Gastrocnemius medialis (tissue), 4 donors: ENCODE results near the gene AGRP. TPM values are rescaled to one million over a fixed set of nuclear protein-coding genes. Genes with fewer than 3 reads are reported as not detected.
A peak's percentile ranks its signal among the peaks of the same experiment; 100 is the strongest.

Experiments
- ATAC-seq, 2 donors: fragments of 150-250 bp; one replicate each; pipeline ENCODE4 v1.9.1; 2016
- DNase-seq, 2 donors: peaks; one replicate each; pipeline ENCODE4 v3.0.0-alpha.2; 2019
- H3K27ac ChIP-seq, 4 donors: fragments of 200-600 bp; sonication (generic); 1 replicate in 1 of 4; 2 replicates in 3 of 4; pipeline ENCODE4 v1.5.1; 2016 to 2018; ENCODE audit warnings: mild to moderate bottlenecking in 2 of 4, moderate library complexity in 1 of 4
- H3K27me3 ChIP-seq, 3 donors: fragments of 200-600 bp; sonication (generic) in 2 of 3; 1 replicate in 1 of 3; 2 replicates in 2 of 3; pipeline versions ENCODE4 v1.5.1 to v1.6.0; 2016 to 2019; ENCODE audit warnings: mild to moderate bottlenecking in 1 of 3, moderate library complexity in 1 of 3
- H3K36me3 ChIP-seq, 2 donors: fragments of 200-600 bp; sonication (generic) in 1 of 2; one replicate each; pipeline ENCODE4 v1.5.1; 2017 to 2018
- H3K4me1 ChIP-seq, 2 donors: fragments of 200-600 bp; sonication (generic) in 1 of 2; one replicate each; pipeline ENCODE4 v1.5.1; 2016 to 2017; ENCODE audit warnings: mild to moderate bottlenecking in 2 of 2
- H3K4me3 ChIP-seq, 4 donors: fragments of 200-600 bp; sonication (generic) in 3 of 4; 1 replicate in 1 of 4; 2 replicates in 3 of 4; pipeline ENCODE4 v1.5.1; 2016 to 2019; ENCODE audit warnings: mild to moderate bottlenecking in 2 of 4
- H3K9me3 ChIP-seq, 3 donors: fragments of 200-600 bp; sonication (generic) in 2 of 3; 1 replicate in 1 of 3; 2 replicates in 2 of 3; pipeline ENCODE4 v1.5.1; 2016 to 2019
- CTCF ChIP-seq, 5 experiments: fragments of 450-650 bp in 3 of 5; fragments of 200-600 bp in 2 of 5; sonication (generic) in 2 of 5; IDR thresholded peaks in 4 of 5; conservative IDR thresholded peaks in 1 of 5; 1 replicate in 4 of 5; 2 replicates in 1 of 5; pipeline ENCODE4 v1.5.1; 2016 to 2019; ENCODE audit warnings: antibody characterized with exemption in 5 of 5, mild to moderate bottlenecking in 3 of 5, moderate library complexity in 3 of 5
- POLR2A ChIP-seq, 2 donors: fragments of 450-650 bp; IDR thresholded peaks; one replicate each; pipeline ENCODE4 v1.6.1; 2017; ENCODE audit warnings: antibody characterized with exemption in 2 of 2, mild to moderate bottlenecking in 2 of 2, moderate library complexity in 2 of 2
- in situ Hi-C, 4 donors: fragments of 200-750 bp; cut with MboI; loops; one replicate each; pipeline versions ENCODE4 v1.15.0 to v1.8.0; 2017; ENCODE audit warnings: low sequenced_read_pairs in 4 of 4
- intact Hi-C: fragments of 100-400 bp; cut with DNase I; formaldehyde crosslinking; loops from one replicate; pipeline ENCODE4 v1.15.1; 2023; ENCODE audit warnings: low total_unique reads
- total RNA-seq, 4 donors: library from RNA; depleted of rRNA; stranded (reverse); fragments of >200 nt; gene quantifications; one replicate each; pipeline versions ENCODE4 v1.1.0 to v1.2.3, GENCODE V29; 2016

AGRP gene
- total RNA-seq, 4 donors from 2014 or later = not detected

GRCh38 chr16:67454852-67455251, 28.5 kb downstream of the AGRP start:
- DNase-seq (no peak), ATAC-seq (no peak)
- Histone ChIP-seq H3K27ac (no peak overlapping the region), H3K9me3 (no peaks in the 10 kb centered on the region), H3K36me3 (no peaks in the 10 kb centered on the region), H3K4me3 (no peak overlapping the region), H3K4me1 (peaks cover 72 to 77% of the 10 kb centered on the region in 2 donors), H3K27me3 (no peaks in the 10 kb centered on the region)
- in situ Hi-C loops = no loop called here
- intact Hi-C loops = no loop called here
- TF ChIP-seq POLR2A (IDR thresholded peaks at IDR 0.05) = no peak
- TF ChIP-seq CTCF (IDR thresholded peaks at IDR 0.05 in 4 of 5, conservative IDR thresholded peaks at IDR 0.05 in 1 of 5) = no peak

GRCh38 chr16:67454104-67454503, 29.2 kb downstream of the AGRP start:
- intact Hi-C loops (no loop called here), in situ Hi-C loops (no loop called here)
- no peak for TF ChIP-seq CTCF (IDR thresholded peaks at IDR 0.05 in 4 of 5, conservative IDR thresholded peaks at IDR 0.05 in 1 of 5)
- no peak for TF ChIP-seq POLR2A (IDR thresholded peaks at IDR 0.05)
- peaks cover 72 to 77% of the 10 kb centered on the region in 2 donors for H3K4me1 ChIP-seq
- ATAC-seq = no peak
- DNase-seq = no peak
- H3K9me3 ChIP-seq = no peaks in the 10 kb centered on the region
- no peak overlapping the region for H3K4me3 ChIP-seq
- H3K36me3 ChIP-seq = no peaks in the 10 kb centered on the region
- no peak overlapping the region for H3K27ac ChIP-seq
- H3K27me3 ChIP-seq = no peaks in the 10 kb centered on the region

- Histone ChIP-seq H3K36me3 (no peaks in the 10 kb centered on the region), H3K9me3 (no peaks in the 10 kb centered on the region), H3K27me3 (no peaks in the 10 kb centered on the region), H3K27ac (peak overlapping the region; percentile 57 to 66 (median 63)), H3K4me1 (peaks cover 69 to 77% of the 10 kb centered on the region in 2 donors), H3K4me3 (no peak overlapping the region)
- no peak for TF ChIP-seq POLR2A (IDR thresholded peaks at IDR 0.05)
- DNase-seq = peak; percentile 55 to 73
- intact Hi-C loops (no loop called here), in situ Hi-C loops (no loop called here)
- peak; percentile 60 to 64 for ATAC-seq
These were observed 31.5 kb downstream of the AGRP start for GRCh38 chr16:67451704-67452435.

- DNase-seq = no peak
- H3K36me3 ChIP-seq = no peaks in the 10 kb centered on the region
- no peak for TF ChIP-seq CTCF (IDR thresholded peaks at IDR 0.05 in 4 of 5, conservative IDR thresholded peaks at IDR 0.05 in 1 of 5)
- peak overlapping the region; percentile 57 to 66 (median 63) for H3K27ac ChIP-seq
- in situ Hi-C loops = no loop called here
- H3K9me3 ChIP-seq = no peaks in the 10 kb centered on the region
- H3K4me3 ChIP-seq = no peak overlapping the region
- intact Hi-C loops = no loop called here
- peak in 1 of 2 donors; percentile 3 for ATAC-seq
- H3K4me1 ChIP-seq = peaks cover 69 to 78% of the 10 kb centered on the region in 2 donors
- H3K27me3 ChIP-seq = no peaks in the 10 kb centered on the region
These were observed 32.2 kb downstream of the AGRP start for GRCh38 chr16:67451061-67451703.

- H3K4me1 ChIP-seq = peaks cover 81 to 89% of the 10 kb centered on the region in 2 donors
- TF ChIP-seq CTCF (IDR thresholded peaks at IDR 0.05 in 4 of 5, conservative IDR thresholded peaks at IDR 0.05 in 1 of 5) = no peak
- no peak overlapping the region for H3K4me3 ChIP-seq
- H3K36me3 ChIP-seq = peaks cover 0 to 3% of the 10 kb centered on the region in 2 donors
- no peaks in the 10 kb centered on the region for H3K27me3 ChIP-seq
- no peaks in the 10 kb centered on the region for H3K9me3 ChIP-seq
- intact Hi-C loops = no loop called here
- peak; percentile 50 to 86 for DNase-seq
- peak; percentile 58 to 73 for ATAC-seq
- H3K27ac ChIP-seq = peak overlapping the region; percentile 64 to 82 (median 74)
- in situ Hi-C loops = no loop called here
These were observed 33.6 kb downstream of the AGRP start for GRCh38 chr16:67449739-67450138.
